ENCODE results near the gene WDR41.

DNA sequence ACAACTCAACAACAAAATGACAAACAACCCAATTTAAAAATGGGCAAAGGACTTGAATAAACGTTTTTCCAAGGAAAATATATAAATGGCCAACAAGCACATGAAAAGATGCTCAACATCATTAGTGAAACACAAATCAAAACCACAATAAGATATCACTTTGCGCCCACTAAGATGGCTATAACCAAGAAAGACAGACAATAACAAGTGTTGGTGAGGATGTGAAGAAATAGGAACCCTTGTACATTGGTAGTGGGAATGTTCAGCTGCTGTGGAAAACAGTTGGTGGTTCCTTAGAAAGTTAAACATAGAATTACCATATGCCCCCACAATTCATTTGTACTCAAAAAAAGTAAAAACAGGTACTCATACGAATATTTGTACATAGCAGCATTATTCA lies 39.2 kb upstream of the WDR41 start:
- TF ChIP-seq YY1 (IDR thresholded peaks at IDR 0.05; ENCODE audit: insufficient read depth, insufficient read length) (no peak), ZNF274 (IDR thresholded peaks at IDR 0.05; ENCODE audit: low read depth, low read length) (no peak)

Measured in NT2/D1 (cell line).